ENCODE data around the gene LIPN. TPM values are rescaled to one million over a fixed set of nuclear protein-coding genes. Genes with fewer than 3 reads are reported as not detected.

The LIPN gene
- polyA plus RNA-seq, 1 donor from 2014 or later = not detected

DNA sequence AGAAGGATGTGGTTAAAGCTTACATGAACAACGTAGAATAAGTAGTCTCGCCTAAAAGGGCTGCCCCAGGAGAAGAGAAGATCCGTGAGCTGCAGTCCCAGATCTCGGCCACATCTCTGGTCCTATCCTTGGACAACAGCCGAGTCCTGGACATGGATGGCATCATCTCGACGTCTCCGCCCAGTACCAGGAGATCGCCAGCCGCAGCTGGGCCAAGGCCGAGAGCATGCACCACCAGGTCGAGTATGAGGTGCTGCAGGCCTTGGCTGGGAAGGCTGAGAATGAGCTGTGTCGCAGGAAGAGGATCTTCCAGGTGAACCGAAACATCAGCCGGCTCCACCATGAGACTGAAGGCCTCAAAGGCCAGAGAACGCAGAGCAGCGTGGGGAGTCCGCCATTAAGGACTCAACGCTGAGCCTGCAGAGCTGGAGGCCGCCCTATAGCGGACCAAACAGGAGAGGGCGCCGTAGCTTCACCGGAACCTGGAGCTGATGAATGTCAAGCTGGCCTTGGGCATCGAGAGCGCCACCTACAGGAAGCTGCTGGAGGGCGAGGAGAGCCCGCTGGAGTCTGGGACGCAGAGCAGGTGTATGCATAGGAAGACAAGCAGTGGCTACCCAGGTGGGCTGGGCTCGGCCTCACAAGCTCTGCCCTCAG lies 31.6 kb upstream of the LIPN start:
- Histone ChIP-seq H3K9ac (ENCODE audit: low read length) (no peak overlapping the region), H2AFZ (ENCODE audit: low read depth, low read length) (no peak overlapping the region)

DNA sequence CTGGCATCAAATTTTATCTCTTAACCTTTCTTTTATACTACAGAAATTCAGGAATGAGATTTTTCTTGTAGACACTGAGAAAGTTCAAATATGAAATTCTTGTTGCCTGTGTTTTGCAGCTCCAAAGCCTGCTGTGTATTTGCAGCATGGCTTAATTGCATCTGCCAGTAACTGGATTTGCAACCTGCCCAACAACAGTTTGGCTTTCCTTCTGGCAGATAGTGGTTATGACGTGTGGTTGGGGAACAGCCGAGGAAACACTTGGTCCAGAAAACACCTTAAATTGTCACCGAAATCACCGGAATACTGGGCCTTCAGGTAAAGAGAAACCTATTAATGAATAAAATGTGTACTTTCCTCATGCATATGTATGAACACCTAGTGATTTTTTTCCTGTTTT lies 29.0 kb upstream of the LIPN start:
- no peaks in the 10 kb centered on the region for H3K27me3 ChIP-seq (ENCODE audit: insufficient read depth, low read depth, low read length)
- no peak overlapping the region for H3K27ac ChIP-seq (ENCODE audit: low read length)
- H3K4me2 ChIP-seq (ENCODE audit: low read length) = no peak overlapping the region
- H3K36me3 ChIP-seq (ENCODE audit: insufficient read depth, low read length) = no peaks in the 10 kb centered on the region
- H3F3A ChIP-seq (ENCODE audit: insufficient read depth, low read length, poor library complexity, severe bottlenecking) = no peaks in the 10 kb centered on the region
- H3K4me3 ChIP-seq (ENCODE audit: low read length) = no peak overlapping the region
- no peak overlapping the region for H2AFZ ChIP-seq (ENCODE audit: low read depth, low read length)
- TF ChIP-seq RAD21 (conservative IDR thresholded peaks at IDR 0.05) (no peak), EP300 (conservative IDR thresholded peaks at IDR 0.05; ENCODE audit: poor library complexity, severe bottlenecking) (no peak)
- no peaks in the 10 kb centered on the region for H4K20me1 ChIP-seq (ENCODE audit: insufficient read depth)
- no peak overlapping the region for H3K9ac ChIP-seq (ENCODE audit: low read length)
- H3K9me3 ChIP-seq (ENCODE audit: low read length) = no peaks in the 10 kb centered on the region
- no peaks in the 10 kb centered on the region for H3K9me2 ChIP-seq (ENCODE audit: insufficient read depth, low read length)
- no peaks in the 10 kb centered on the region for H3K79me2 ChIP-seq (replicated peaks; ENCODE audit: insufficient read depth, low read length)

More for the DNA sequence above, 31.6 kb upstream of the LIPN start:
- H3K36me3 ChIP-seq (ENCODE audit: insufficient read depth, low read length) = no peaks in the 10 kb centered on the region
- no peaks in the 10 kb centered on the region for H3K9me3 ChIP-seq (ENCODE audit: low read length)
- no peaks in the 10 kb centered on the region for H3K9me2 ChIP-seq (ENCODE audit: insufficient read depth, low read length)
- H3F3A ChIP-seq (ENCODE audit: insufficient read depth, low read length, poor library complexity, severe bottlenecking) = no peaks in the 10 kb centered on the region
- H4K20me1 ChIP-seq (ENCODE audit: insufficient read depth) = no peaks in the 10 kb centered on the region
- no peak overlapping the region for H3K4me3 ChIP-seq (ENCODE audit: low read length)
- TF ChIP-seq EP300 (conservative IDR thresholded peaks at IDR 0.05; ENCODE audit: poor library complexity, severe bottlenecking) = no peak
- TF ChIP-seq EZH2 (IDR thresholded peaks at IDR 0.05; ENCODE audit: borderline replicate concordance, insufficient read depth, low read length, poor library complexity, severe bottlenecking) = no peak
- no peak for TF ChIP-seq CTCF (IDR thresholded peaks at IDR 0.05; ENCODE audit: poor library complexity, severe bottlenecking)
- TF ChIP-seq TAF1 (IDR thresholded peaks at IDR 0.05; ENCODE audit: low read depth) = no peak
- no peak for TF ChIP-seq RAD21 (conservative IDR thresholded peaks at IDR 0.05)
- TF ChIP-seq SMC3 (conservative IDR thresholded peaks at IDR 0.05; ENCODE audit: poor library complexity) = no peak
- no peak for TF ChIP-seq MXI1 (conservative IDR thresholded peaks at IDR 0.05; ENCODE audit: poor library complexity, severe bottlenecking)
- no peak for TF ChIP-seq POLR2AphosphoS5 (IDR thresholded peaks at IDR 0.05)
- TF ChIP-seq, protein P1, sequence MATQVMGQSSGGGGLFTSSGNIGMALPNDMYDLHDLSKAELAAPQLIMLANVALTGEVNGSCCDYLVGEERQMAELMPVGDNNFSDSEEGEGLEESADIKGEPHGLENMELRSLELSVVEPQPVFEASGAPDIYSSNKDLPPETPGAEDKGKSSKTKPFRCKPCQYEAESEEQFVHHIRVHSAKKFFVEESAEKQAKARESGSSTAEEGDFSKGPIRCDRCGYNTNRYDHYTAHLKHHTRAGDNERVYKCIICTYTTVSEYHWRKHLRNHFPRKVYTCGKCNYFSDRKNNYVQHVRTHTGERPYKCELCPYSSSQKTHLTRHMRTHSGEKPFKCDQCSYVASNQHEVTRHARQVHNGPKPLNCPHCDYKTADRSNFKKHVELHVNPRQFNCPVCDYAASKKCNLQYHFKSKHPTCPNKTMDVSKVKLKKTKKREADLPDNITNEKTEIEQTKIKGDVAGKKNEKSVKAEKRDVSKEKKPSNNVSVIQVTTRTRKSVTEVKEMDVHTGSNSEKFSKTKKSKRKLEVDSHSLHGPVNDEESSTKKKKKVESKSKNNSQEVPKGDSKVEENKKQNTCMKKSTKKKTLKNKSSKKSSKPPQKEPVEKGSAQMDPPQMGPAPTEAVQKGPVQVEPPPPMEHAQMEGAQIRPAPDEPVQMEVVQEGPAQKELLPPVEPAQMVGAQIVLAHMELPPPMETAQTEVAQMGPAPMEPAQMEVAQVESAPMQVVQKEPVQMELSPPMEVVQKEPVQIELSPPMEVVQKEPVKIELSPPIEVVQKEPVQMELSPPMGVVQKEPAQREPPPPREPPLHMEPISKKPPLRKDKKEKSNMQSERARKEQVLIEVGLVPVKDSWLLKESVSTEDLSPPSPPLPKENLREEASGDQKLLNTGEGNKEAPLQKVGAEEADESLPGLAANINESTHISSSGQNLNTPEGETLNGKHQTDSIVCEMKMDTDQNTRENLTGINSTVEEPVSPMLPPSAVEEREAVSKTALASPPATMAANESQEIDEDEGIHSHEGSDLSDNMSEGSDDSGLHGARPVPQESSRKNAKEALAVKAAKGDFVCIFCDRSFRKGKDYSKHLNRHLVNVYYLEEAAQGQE (IDR thresholded peaks at IDR 0.05; ENCODE audit: borderline replicate concordance) = no peak
- H3K79me2 ChIP-seq (replicated peaks; ENCODE audit: insufficient read depth, low read length) = no peaks in the 10 kb centered on the region
- no peak overlapping the region for H3K27ac ChIP-seq (ENCODE audit: low read length)
- H3K27me3 ChIP-seq (ENCODE audit: insufficient read depth, low read depth, low read length) = no peaks in the 10 kb centered on the region
- no peak overlapping the region for H3K4me2 ChIP-seq (ENCODE audit: low read length)

Data from neural cell (in vitro differentiated cells).